HepG2 (cell line): ENCODE results near the gene FBXO9. TPM values are rescaled to one million over a fixed set of nuclear protein-coding genes. Genes with fewer than 3 reads are reported as not detected.
A peak's percentile ranks its signal among the peaks of the same experiment; 100 is the strongest.

Source experiments
- CBX1 ChIP-seq: IDR thresholded peaks from one replicate; pipeline ENCODE4 v1.6.1; 2016; ENCODE audit warnings: antibody characterized with exemption, low read depth
- HDAC2 ChIP-seq: sonication (generic); formaldehyde crosslinking; IDR thresholded peaks from 2 replicates; pipeline ENCODE4 v1.4.0; 2020; ENCODE audit warnings: missing genetic modification reagents
- HOXD1 ChIP-seq: sonication (generic); formaldehyde crosslinking; IDR thresholded peaks from 2 replicates; pipeline ENCODE4 v1.5.0; 2020; ENCODE audit warnings: missing genetic modification reagents
- JARID2 ChIP-seq: sonication (generic); formaldehyde crosslinking; IDR thresholded peaks from 2 replicates; pipeline ENCODE4 v1.8.1; 2023; ENCODE audit warnings: missing genetic modification reagents, inconsistent platforms; ENCODE audit not compliant: insufficient replicate concordance
- KDM6A ChIP-seq: IDR thresholded peaks from 2 replicates; pipeline ENCODE4 v1.6.1; 2016; ENCODE audit warnings: low read depth
- MED13 ChIP-seq: sonication (generic); formaldehyde crosslinking; IDR thresholded peaks from 2 replicates; pipeline ENCODE4 v1.5.0; 2020; ENCODE audit warnings: missing genetic modification reagents
- SRSF4 ChIP-seq: fragments of 200-400 bp; formaldehyde crosslinking; IDR thresholded peaks from one replicate; pipeline ENCODE4 v1.6.1; 2018; ENCODE audit warnings: mild to moderate bottlenecking, low read depth, low read length, moderate library complexity; ENCODE audit not compliant: poor library complexity, severe bottlenecking
- SRY ChIP-seq: sonication (generic); formaldehyde crosslinking; IDR thresholded peaks from 2 replicates; pipeline ENCODE4 v1.8.0; 2022; ENCODE audit warnings: mild to moderate bottlenecking, missing genetic modification reagents
- TBX2 ChIP-seq: sonication (generic); formaldehyde crosslinking; IDR thresholded peaks from 2 replicates; pipeline ENCODE4 v1.5.0; 2020; ENCODE audit warnings: missing genetic modification reagents, mild to moderate bottlenecking, borderline replicate concordance
- XBP1 ChIP-seq: sonication (generic); formaldehyde crosslinking; IDR thresholded peaks from 2 replicates; pipeline ENCODE4 v1.5.0; 2020; ENCODE audit warnings: missing genetic modification reagents
- XRCC5 ChIP-seq: fragments of 200-400 bp; formaldehyde crosslinking; optimal IDR thresholded peaks from 2 replicates; pipeline ENCODE3; 2017; ENCODE audit warnings: mild to moderate bottlenecking, low read length
- ZBTB42 ChIP-seq: sonication (generic); formaldehyde crosslinking; IDR thresholded peaks from 2 replicates; pipeline ENCODE4 v1.5.0; 2020; ENCODE audit warnings: mild to moderate bottlenecking, missing genetic modification reagents
- ZNF12 ChIP-seq: sonication (generic); formaldehyde crosslinking; IDR thresholded peaks from 2 replicates; pipeline ENCODE4 v1.5.0; 2020; ENCODE audit warnings: missing genetic modification reagents
- ZNF251 ChIP-seq: sonication (generic); formaldehyde crosslinking; IDR thresholded peaks from 2 replicates; pipeline ENCODE4 v1.9.0; 2021; ENCODE audit warnings: mild to moderate bottlenecking, missing genetic modification reagents
- ZNF317 ChIP-seq: sonication (generic); formaldehyde crosslinking; IDR thresholded peaks from 2 replicates; pipeline ENCODE4 v1.5.0; 2020; ENCODE audit warnings: mild to moderate bottlenecking, missing genetic modification reagents
- ZNF563 ChIP-seq: sonication (generic); formaldehyde crosslinking; IDR thresholded peaks from 2 replicates; pipeline ENCODE4 v1.8.0; 2022; ENCODE audit warnings: mild to moderate bottlenecking, moderate library complexity, missing genetic modification reagents
- ZNF772 ChIP-seq: sonication (generic); formaldehyde crosslinking; IDR thresholded peaks from 2 replicates; pipeline ENCODE4 v1.5.0; 2020; ENCODE audit warnings: mild to moderate bottlenecking, missing genetic modification reagents
- polyA plus RNA-seq, 8 experiments: library from polyadenylated mRNA; depleted of rRNA in 3 of 8; stranded (reverse) in 7 of 8; unstranded in 1 of 8; fragments of >200 nt; fragmentation: Illumina TruSeq in 4 of 8; extraction: Trizol in 4 of 8; gene quantifications; 2 replicates each; pipeline versions ENCODE4 v1.2.1 to v1.2.3, GENCODE V29; 2011 to 2016; ENCODE audit warnings: low read depth in 4 of 8, missing spikeins in 1 of 8, mixed read lengths in 1 of 8; ENCODE audit not compliant: insufficient read depth in 1 of 8
- total RNA-seq, 5 experiments: library from RNA; depleted of rRNA; stranded (reverse); fragments of >200 nt; fragmentation: Illumina TruSeq; extraction: Trizol; gene quantifications; 2 replicates each; pipeline ENCODE4 v1.2.3, GENCODE V29; 2016; ENCODE audit warnings: low read depth in 1 of 5
- TF ChIP-seq, protein P1 (sequence below): sonication (generic); formaldehyde crosslinking; IDR thresholded peaks from 2 replicates; pipeline ENCODE4 v1.4.0; 2020; ENCODE audit warnings: missing genetic modification reagents
- TF ChIP-seq, protein P2 (sequence below): sonication (generic); formaldehyde crosslinking; IDR thresholded peaks from 2 replicates; pipeline ENCODE4 v1.4.0; 2020; ENCODE audit warnings: mild to moderate bottlenecking, missing genetic modification reagents
- TF ChIP-seq, protein P3 (sequence below): sonication (generic); formaldehyde crosslinking; IDR thresholded peaks from 2 replicates; pipeline ENCODE4 v1.4.0; 2020; ENCODE audit warnings: mild to moderate bottlenecking, missing genetic modification reagents
- TF ChIP-seq, protein P4 (sequence below): sonication (generic); formaldehyde crosslinking; IDR thresholded peaks from 2 replicates; pipeline ENCODE4 v1.5.0; 2020; ENCODE audit warnings: mild to moderate bottlenecking, missing genetic modification reagents, borderline replicate concordance
- TF ChIP-seq, protein P5 (sequence below): sonication (generic); formaldehyde crosslinking; IDR thresholded peaks from 2 replicates; pipeline ENCODE4 v1.5.1; 2020; ENCODE audit warnings: mild to moderate bottlenecking, missing genetic modification reagents, moderate library complexity

Gene FBXO9
- total and polyA plus RNA-seq, 2 of the 13 experiments (the other 11 are each of a cell fraction or from before 2014, with no cell fraction given): 64.3 to 98.4 TPM

DNA sequence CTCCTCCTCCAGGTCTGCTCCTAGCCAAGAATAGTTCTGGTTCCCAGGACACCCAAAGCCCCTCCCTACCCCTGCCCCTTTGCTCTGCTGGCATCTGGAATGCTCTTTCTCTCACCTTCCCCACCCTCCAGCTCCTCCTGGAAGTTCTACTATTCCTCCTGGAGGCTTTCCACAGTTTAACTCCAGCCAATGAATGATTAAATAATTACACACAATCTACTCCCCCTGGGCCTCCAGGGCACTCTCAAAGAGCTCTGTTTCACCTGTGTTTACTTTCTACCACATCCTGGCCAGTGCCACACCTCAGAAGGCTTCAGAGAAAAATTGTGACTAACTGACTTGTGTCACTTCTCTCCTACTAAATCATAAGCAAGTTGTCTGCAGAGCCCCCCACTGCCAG is 47.2 kb downstream of the FBXO9 start (continued):
- TF ChIP-seq, protein P1, sequence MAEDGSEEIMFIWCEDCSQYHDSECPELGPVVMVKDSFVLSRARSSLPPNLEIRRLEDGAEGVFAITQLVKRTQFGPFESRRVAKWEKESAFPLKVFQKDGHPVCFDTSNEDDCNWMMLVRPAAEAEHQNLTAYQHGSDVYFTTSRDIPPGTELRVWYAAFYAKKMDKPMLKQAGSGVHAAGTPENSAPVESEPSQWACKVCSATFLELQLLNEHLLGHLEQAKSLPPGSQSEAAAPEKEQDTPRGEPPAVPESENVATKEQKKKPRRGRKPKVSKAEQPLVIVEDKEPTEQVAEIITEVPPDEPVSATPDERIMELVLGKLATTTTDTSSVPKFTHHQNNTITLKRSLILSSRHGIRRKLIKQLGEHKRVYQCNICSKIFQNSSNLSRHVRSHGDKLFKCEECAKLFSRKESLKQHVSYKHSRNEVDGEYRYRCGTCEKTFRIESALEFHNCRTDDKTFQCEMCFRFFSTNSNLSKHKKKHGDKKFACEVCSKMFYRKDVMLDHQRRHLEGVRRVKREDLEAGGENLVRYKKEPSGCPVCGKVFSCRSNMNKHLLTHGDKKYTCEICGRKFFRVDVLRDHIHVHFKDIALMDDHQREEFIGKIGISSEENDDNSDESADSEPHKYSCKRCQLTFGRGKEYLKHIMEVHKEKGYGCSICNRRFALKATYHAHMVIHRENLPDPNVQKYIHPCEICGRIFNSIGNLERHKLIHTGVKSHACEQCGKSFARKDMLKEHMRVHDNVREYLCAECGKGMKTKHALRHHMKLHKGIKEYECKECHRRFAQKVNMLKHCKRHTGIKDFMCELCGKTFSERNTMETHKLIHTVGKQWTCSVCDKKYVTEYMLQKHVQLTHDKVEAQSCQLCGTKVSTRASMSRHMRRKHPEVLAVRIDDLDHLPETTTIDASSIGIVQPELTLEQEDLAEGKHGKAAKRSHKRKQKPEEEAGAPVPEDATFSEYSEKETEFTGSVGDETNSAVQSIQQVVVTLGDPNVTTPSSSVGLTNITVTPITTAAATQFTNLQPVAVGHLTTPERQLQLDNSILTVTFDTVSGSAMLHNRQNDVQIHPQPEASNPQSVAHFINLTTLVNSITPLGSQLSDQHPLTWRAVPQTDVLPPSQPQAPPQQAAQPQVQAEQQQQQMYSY (CRISPR knock-in tag): peak; percentile 94
- TF ChIP-seq, protein P2, sequence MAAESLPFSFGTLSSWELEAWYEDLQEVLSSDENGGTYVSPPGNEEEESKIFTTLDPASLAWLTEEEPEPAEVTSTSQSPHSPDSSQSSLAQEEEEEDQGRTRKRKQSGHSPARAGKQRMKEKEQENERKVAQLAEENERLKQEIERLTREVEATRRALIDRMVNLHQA (CRISPR knock-in tag): no peak
- TF ChIP-seq ZNF563 (CRISPR knock-in tag) (no peak), SRY (no peak), ZNF772 (CRISPR knock-in tag) (no peak), ZBTB42 (CRISPR knock-in tag) (no peak), XBP1 (CRISPR knock-in tag) (no peak), MED13 (CRISPR knock-in tag) (no peak; the same call in 1 of the 2 replicates), HOXD1 (CRISPR knock-in tag) (no peak), KDM6A (CRISPR knock-in tag) (0 out of 2 replicates have a peak, but pooled peaks have one; percentile 36), TBX2 (peak; percentile 54; the same call in 1 of the 2 replicates), ZNF12 (CRISPR knock-in tag) (no peak), SRSF4 (no peak), HDAC2 (CRISPR knock-in tag) (no peak; the same call in 1 of the 2 replicates), ZNF251 (CRISPR knock-in tag) (no peak), XRCC5 (no peak), JARID2 (CRISPR knock-in tag) (no peak), ZNF317 (CRISPR knock-in tag) (no peak), CBX1 (no peak)
- TF ChIP-seq, protein P3, sequence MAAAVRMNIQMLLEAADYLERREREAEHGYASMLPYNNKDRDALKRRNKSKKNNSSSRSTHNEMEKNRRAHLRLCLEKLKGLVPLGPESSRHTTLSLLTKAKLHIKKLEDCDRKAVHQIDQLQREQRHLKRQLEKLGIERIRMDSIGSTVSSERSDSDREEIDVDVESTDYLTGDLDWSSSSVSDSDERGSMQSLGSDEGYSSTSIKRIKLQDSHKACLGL: no peak
- TF ChIP-seq, protein P4, sequence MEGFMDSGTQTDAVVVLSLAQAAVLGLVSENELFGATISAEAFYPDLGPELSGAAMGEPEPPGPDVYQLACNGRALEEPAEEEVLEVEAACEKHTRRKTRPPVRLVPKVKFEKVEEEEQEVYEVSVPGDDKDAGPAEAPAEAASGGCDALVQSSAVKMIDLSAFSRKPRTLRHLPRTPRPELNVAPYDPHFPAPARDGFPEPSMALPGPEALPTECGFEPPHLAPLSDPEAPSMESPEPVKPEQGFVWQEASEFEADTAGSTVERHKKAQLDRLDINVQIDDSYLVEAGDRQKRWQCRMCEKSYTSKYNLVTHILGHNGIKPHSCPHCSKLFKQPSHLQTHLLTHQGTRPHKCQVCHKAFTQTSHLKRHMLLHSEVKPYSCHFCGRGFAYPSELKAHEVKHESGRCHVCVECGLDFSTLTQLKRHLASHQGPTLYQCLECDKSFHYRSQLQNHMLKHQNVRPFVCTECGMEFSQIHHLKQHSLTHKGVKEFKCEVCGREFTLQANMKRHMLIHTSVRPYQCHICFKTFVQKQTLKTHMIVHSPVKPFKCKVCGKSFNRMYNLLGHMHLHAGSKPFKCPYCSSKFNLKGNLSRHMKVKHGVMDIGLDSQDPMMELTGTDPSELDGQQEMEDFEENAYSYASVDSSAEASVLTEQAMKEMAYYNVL (CRISPR knock-in tag): no peak
- TF ChIP-seq, protein P5, sequence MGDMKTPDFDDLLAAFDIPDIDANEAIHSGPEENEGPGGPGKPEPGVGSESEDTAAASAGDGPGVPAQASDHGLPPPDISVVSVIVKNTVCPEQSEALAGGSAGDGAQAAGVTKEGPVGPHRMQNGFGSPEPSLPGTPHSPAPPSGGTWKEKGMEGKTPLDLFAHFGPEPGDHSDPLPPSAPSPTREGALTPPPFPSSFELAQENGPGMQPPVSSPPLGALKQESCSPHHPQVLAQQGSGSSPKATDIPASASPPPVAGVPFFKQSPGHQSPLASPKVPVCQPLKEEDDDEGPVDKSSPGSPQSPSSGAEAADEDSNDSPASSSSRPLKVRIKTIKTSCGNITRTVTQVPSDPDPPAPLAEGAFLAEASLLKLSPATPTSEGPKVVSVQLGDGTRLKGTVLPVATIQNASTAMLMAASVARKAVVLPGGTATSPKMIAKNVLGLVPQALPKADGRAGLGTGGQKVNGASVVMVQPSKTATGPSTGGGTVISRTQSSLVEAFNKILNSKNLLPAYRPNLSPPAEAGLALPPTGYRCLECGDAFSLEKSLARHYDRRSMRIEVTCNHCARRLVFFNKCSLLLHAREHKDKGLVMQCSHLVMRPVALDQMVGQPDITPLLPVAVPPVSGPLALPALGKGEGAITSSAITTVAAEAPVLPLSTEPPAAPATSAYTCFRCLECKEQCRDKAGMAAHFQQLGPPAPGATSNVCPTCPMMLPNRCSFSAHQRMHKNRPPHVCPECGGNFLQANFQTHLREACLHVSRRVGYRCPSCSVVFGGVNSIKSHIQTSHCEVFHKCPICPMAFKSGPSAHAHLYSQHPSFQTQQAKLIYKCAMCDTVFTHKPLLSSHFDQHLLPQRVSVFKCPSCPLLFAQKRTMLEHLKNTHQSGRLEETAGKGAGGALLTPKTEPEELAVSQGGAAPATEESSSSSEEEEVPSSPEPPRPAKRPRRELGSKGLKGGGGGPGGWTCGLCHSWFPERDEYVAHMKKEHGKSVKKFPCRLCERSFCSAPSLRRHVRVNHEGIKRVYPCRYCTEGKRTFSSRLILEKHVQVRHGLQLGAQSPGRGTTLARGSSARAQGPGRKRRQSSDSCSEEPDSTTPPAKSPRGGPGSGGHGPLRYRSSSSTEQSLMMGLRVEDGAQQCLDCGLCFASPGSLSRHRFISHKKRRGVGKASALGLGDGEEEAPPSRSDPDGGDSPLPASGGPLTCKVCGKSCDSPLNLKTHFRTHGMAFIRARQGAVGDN (CRISPR knock-in tag): no peak
